ENCODE results near the gene MAP4K5. TPM values are rescaled to one million over a fixed set of nuclear protein-coding genes. Genes with fewer than 3 reads are reported as not detected.

MAP4K5 gene
- total RNA-seq, 1 experiment from 2014 or later: 33.1 TPM

- Histone ChIP-seq H3K9me3 (ENCODE audit: control insufficient read depth, insufficient read depth, low read depth, low read length) (no peaks in the 10 kb centered on the region), H3K36me3 (ENCODE audit: control insufficient read depth, insufficient read depth, low read length) (no peaks in the 10 kb centered on the region; the same call in 1 of the 2 replicates), H3K4me3 (ENCODE audit: low read depth in 2 of 2, low read length in 2 of 2) (no peak overlapping the region), H3K27me3 (ENCODE audit: control insufficient read depth, insufficient read depth, low read length) (no peaks in the 10 kb centered on the region), H3K4me1 (ENCODE audit: control insufficient read depth, insufficient read depth, low read length) (peaks cover 6% of the 10 kb centered on the region), H3K27ac (ENCODE audit: low read length) (no peak overlapping the region)
- intact Hi-C loops (cut with micrococcal nuclease; ENCODE audit: unreplicated experiment) (no loop called here), in situ Hi-C loops (cut with HindIII; ENCODE audit: low pct_unique_long_range_greater_than_20kb, low sequenced_read_pairs) (no loop called here)
- BruUV-seq (replicated peaks): no TSS peak
- ChIA-PET POLR2A (no interaction called here), CTCF (no interaction called here)
- ATAC-seq (no peak), DNase-seq (ENCODE audit: low read depth, low spot score) (no peak)
- TF ChIP-seq CTCF (IDR thresholded peaks at IDR 0.05): no peak
- no peak for TF ChIP-seq POLR2AphosphoS5 (IDR thresholded peaks at IDR 0.05; ENCODE audit: low read depth, low read length)
- no peak for TF ChIP-seq TCF7L2 (IDR thresholded peaks at IDR 0.05; ENCODE audit: low read depth, low read length)
- TF ChIP-seq REST (IDR thresholded peaks at IDR 0.05; ENCODE audit: insufficient read depth in 1 of 2, low read depth in 2 of 2, low read length in 1 of 2): no peak
- no peak for TF ChIP-seq SIN3A (IDR thresholded peaks at IDR 0.05; ENCODE audit: borderline replicate concordance, insufficient read depth, low read depth, low read length)
Measured at GRCh38 chr14:50524060-50524459, 8.3 kb downstream of the MAP4K5 start.

- in situ Hi-C loops (cut with HindIII; ENCODE audit: low pct_unique_long_range_greater_than_20kb, low sequenced_read_pairs): no loop called here
- DNase-seq (ENCODE audit: low read depth, low spot score): no peak
- no TSS peak for BruUV-seq (replicated peaks)
- no peaks in the 10 kb centered on the region for H3K9me3 ChIP-seq (ENCODE audit: control insufficient read depth, insufficient read depth, low read depth, low read length)
- ChIA-PET POLR2A (no interaction called here), CTCF (no interaction called here)
- intact Hi-C loops (cut with micrococcal nuclease; ENCODE audit: unreplicated experiment): no loop called here
- H3K27ac ChIP-seq (ENCODE audit: low read length): no peak overlapping the region
- no peak for ATAC-seq
- no peak overlapping the region for H3K4me3 ChIP-seq (ENCODE audit: low read depth in 2 of 2, low read length in 2 of 2)
- no peak for TF ChIP-seq POLR2AphosphoS5 (IDR thresholded peaks at IDR 0.05; ENCODE audit: low read depth, low read length)
- TF ChIP-seq SIN3A (IDR thresholded peaks at IDR 0.05; ENCODE audit: borderline replicate concordance, insufficient read depth, low read depth, low read length): no peak
- TF ChIP-seq REST (IDR thresholded peaks at IDR 0.05; ENCODE audit: insufficient read depth in 1 of 2, low read depth in 2 of 2, low read length in 1 of 2): no peak
- no peak for TF ChIP-seq CTCF (IDR thresholded peaks at IDR 0.05)
- TF ChIP-seq TCF7L2 (IDR thresholded peaks at IDR 0.05; ENCODE audit: low read depth, low read length): no peak
- H3K27me3 ChIP-seq (ENCODE audit: control insufficient read depth, insufficient read depth, low read length): no peaks in the 10 kb centered on the region
- H3K4me1 ChIP-seq (ENCODE audit: control insufficient read depth, insufficient read depth, low read length): peaks cover 6% of the 10 kb centered on the region
- H3K36me3 ChIP-seq (ENCODE audit: control insufficient read depth, insufficient read depth, low read length): no peaks in the 10 kb centered on the region; the same call in 1 of the 2 replicates
Measured at GRCh38 chr14:50523271-50524041, 8.9 kb downstream of the MAP4K5 start.

Data from Panc1 (cell line).